Fibroblast of lung (primary cell): ENCODE measurements around the gene CMTR1.

Experiments
- CTCF ChIP-seq, 2 donors: IDR thresholded peaks in 1 of 2; conservative IDR thresholded peaks in 1 of 2; 1 replicate in 1 of 2; 2 replicates in 1 of 2; pipeline ENCODE4 v1.5.1; 2011 to 2012; ENCODE audit warnings: low read length in 2 of 2, control low read depth in 1 of 2, inconsistent platforms in 1 of 2, low read depth in 1 of 2, mild to moderate bottlenecking in 1 of 2
- EZH2 ChIP-seq: IDR thresholded peaks from 2 replicates; pipeline ENCODE4 v1.5.1; 2012; ENCODE audit warnings: low read length, control low read depth, mild to moderate bottlenecking; ENCODE audit errors: missing control alignments

GRCh38 chr6:37467718-37468117 is 34.7 kb downstream of the CMTR1 start:
- no peak for TF ChIP-seq CTCF (conservative IDR thresholded peaks at IDR 0.05 in 1 of 2, IDR thresholded peaks at IDR 0.05 in 1 of 2; ENCODE audit: low read depth in 1 of 2, low read length in 2 of 2)
- TF ChIP-seq EZH2, result no peak
